ENCODE results near the gene LSM4. TPM values are rescaled to one million over a fixed set of nuclear protein-coding genes. Genes with fewer than 3 reads are reported as not detected.
A peak's percentile ranks its signal among the peaks of the same experiment; 100 is the strongest.

Gene LSM4
- total RNA-seq, 1 donor from 2014 or later: 62.5 TPM

DNA sequence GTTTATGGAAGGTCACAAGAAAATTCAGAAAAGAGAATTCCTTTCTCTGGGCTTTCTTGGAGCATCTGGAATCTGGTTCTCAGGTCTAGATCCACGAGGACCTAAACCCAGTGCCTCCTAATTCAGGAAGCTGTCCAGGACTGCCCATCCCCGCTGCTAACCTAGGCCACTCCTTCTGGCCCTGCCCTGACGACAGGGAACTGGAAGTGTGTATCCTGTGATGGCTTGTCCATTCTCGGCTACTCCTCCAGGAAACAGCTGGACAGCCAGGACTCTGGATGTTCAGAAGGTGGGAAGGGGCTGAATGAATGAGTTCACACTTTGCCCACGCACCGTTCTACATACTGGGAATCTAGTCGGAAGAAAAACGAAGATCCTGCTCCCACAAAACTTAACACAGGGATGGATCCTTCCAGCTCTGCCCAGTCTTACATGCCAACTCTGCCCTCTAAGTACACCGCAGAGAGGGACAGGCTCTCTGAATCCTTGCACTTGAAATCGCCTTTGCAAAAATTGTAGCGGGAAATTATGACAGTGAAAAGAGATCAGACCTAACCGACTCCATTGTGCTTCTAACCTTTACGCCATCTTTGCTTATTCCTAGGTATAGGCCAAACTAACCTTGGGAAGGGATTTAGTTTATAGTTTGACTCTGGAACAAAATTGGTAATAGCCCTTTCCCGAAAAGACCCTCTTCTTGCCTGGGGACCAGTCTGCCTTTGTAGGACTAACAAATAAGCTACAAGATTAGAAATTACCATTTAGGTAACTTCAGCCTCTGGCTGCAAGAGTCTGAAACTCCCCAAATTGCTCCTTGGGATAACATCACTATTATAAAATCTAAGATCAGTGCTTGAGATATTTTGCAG lies 1.8 kb downstream of the LSM4 start:
- Histone ChIP-seq H3K27me3 (no peaks in the 10 kb centered on the region), H3K9me3 (no peaks in the 10 kb centered on the region), H3K27ac (no peak overlapping the region), H3K4me1 (peaks cover 4 to 19% of the 10 kb centered on the region in 2 donors), H3K36me3 (no peaks in the 10 kb centered on the region), H3K4me3 (peak overlapping the region in 1 of 2 donors; percentile 81)
- no peak for DNase-seq (ENCODE audit: low spot score in 2 of 2)
- TF ChIP-seq, protein P1, sequence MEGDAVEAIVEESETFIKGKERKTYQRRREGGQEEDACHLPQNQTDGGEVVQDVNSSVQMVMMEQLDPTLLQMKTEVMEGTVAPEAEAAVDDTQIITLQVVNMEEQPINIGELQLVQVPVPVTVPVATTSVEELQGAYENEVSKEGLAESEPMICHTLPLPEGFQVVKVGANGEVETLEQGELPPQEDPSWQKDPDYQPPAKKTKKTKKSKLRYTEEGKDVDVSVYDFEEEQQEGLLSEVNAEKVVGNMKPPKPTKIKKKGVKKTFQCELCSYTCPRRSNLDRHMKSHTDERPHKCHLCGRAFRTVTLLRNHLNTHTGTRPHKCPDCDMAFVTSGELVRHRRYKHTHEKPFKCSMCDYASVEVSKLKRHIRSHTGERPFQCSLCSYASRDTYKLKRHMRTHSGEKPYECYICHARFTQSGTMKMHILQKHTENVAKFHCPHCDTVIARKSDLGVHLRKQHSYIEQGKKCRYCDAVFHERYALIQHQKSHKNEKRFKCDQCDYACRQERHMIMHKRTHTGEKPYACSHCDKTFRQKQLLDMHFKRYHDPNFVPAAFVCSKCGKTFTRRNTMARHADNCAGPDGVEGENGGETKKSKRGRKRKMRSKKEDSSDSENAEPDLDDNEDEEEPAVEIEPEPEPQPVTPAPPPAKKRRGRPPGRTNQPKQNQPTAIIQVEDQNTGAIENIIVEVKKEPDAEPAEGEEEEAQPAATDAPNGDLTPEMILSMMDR (IDR thresholded peaks at IDR 0.05): no peak
- intact Hi-C loops (cut with DNase I): no loop called here

DNA sequence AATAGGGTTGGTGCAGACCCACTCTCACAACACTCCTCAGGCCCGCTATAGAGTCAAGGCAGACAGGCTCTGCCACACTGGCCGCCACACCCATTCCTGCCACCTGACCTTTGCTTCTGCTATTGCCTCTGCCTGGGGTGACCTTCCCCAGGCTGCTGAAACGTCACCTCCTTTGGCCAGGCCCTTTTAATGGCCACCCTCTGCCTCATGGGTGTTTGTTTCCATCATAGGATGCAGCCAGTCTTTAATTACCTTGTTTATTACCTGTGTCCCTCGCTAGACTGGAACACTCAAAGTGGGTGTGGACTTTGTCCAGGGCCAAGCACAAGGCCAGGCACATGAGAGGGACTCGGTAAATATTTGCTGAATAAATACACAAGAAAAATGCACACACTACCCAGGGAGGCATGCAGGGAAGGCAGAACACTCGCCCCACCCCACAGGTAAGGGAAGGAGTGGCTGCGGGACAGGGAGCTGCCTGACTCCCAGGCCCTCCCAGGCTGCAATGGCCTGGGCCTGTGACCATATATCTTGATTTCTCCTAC lies 3.2 kb downstream of the LSM4 start:
- no peak for DNase-seq (ENCODE audit: low spot score in 2 of 2)
- Histone ChIP-seq H3K36me3 (no peaks in the 10 kb centered on the region), H3K4me1 (peaks cover 4 to 19% of the 10 kb centered on the region in 2 donors), H3K27ac (no peak overlapping the region), H3K27me3 (no peaks in the 10 kb centered on the region), H3K4me3 (no peak overlapping the region), H3K9me3 (no peaks in the 10 kb centered on the region)
- intact Hi-C loops (cut with DNase I): no loop called here
- TF ChIP-seq, protein P1 (IDR thresholded peaks at IDR 0.05): no peak

DNA sequence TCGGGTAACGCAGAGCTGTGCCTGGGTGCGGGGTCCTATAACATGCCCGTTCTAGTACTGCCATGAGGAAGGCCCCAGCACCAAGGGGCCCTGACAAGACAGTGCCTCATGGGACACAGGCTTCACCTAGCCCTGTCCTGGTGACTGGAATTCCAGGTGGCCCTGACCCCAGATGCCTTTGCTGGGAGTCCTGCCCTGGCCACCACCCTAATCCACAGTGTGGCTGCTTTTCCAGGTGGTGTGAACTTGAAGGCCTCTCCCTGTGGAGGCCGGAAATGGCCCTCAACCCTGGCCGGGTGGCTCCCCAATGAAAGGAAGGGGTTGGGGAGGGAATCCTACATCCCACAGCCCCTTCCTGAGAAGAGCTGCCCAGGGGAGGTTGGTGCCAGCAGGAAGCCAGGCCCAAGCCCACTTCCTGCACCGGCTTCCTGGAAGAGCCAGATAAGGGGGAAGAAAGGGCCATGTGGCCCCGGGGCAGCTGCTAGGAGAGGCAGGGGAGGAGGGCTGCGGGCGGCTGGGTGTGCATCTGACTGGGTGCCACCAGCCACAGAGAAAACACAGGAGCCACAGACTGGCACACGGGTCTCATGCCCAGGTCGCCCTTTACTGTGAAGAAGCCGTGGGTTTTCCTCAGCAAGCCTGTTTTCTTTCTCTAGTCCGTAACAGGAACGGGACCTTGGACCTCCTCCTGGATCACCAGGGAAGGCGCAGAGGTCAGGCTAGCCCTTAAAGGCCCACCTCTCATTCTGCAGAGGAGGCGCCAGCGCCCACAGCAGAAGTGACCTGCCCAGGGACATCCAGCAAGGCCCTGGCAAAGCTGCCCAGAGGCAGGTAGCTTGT lies 4.7 kb downstream of the LSM4 start:
- TF ChIP-seq, protein P1 (IDR thresholded peaks at IDR 0.05): no peak
- DNase-seq (ENCODE audit: low spot score in 2 of 2): no peak
- no peaks in the 10 kb centered on the region for H3K27me3 ChIP-seq
- H3K9me3 ChIP-seq: no peaks in the 10 kb centered on the region
- peak overlapping the region; percentile 27 to 58 for H3K27ac ChIP-seq
- intact Hi-C loops (cut with DNase I): no loop called here
- no peak overlapping the region for H3K4me3 ChIP-seq
- no peaks in the 10 kb centered on the region for H3K36me3 ChIP-seq
- peaks cover 4 to 20% of the 10 kb centered on the region in 2 donors for H3K4me1 ChIP-seq

DNA sequence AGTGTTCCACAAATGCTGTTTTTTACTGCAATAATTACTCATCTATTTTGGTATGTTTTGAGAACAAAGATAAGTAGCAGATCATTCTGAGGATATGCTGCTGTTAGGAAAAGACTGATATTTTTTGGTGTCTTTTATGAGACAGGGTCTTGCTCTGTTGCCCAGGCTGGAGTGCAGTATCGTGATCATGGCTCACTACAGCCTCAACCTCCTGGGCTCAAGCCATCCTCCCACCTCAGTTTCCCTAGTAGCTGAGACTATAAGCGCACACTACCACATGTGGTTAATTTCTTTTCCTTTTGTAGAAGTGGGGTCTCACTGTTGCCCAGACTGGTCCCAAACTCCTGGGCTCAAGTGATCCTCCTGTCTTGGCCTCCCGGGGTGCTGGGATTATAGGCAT lies 9.5 kb downstream of the LSM4 start:
- no peak for DNase-seq (ENCODE audit: low spot score in 2 of 2)
- H3K4me1 ChIP-seq: peaks cover 0 to 18% of the 10 kb centered on the region in 2 donors
- peak overlapping the region; percentile 80 to 84 for H3K27ac ChIP-seq
- intact Hi-C loops (cut with DNase I): no loop called here
- no peaks in the 10 kb centered on the region for H3K27me3 ChIP-seq
- peaks cover 12 to 18% of the 10 kb centered on the region in 2 donors for H3K36me3 ChIP-seq
- no peaks in the 10 kb centered on the region for H3K9me3 ChIP-seq
- H3K4me3 ChIP-seq: no peak overlapping the region
- TF ChIP-seq, protein P1 (IDR thresholded peaks at IDR 0.05): no peak

DNA sequence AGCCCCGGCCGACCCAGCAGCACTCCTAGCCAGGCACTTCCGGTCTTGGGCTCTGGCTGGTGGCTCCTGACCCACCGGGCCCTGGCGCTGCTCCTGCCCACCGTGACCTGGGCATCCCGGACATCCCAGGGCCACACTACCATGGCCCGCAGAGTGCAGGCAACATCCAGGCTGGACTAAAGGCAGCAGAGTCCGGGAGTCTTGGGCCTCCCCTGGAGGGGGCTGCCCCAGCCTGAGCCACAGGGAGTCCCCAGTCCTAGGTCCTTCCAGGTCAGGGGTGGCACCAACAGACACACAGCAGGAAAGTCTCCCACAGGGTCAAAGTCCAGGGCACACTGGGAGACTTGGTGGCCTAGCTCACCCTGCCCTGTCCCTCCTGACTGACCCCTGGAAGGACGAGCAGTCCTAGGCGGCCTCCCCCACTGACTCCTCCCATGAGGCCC lies 10.8 kb downstream of the LSM4 start:
- Histone ChIP-seq H3K27me3 (no peaks in the 10 kb centered on the region), H3K4me1 (peaks cover 6 to 31% of the 10 kb centered on the region in 2 donors), H3K36me3 (peaks cover 12 to 18% of the 10 kb centered on the region in 2 donors), H3K9me3 (no peaks in the 10 kb centered on the region), H3K4me3 (no peak overlapping the region), H3K27ac (peak overlapping the region in 1 of 2 donors; percentile 29)
- intact Hi-C loops (cut with DNase I): no loop called here
- DNase-seq (ENCODE audit: low spot score in 2 of 2): no peak
- TF ChIP-seq, protein P1 (IDR thresholded peaks at IDR 0.05): no peak

Data from ascending aorta (tissue), 2 donors.